Adrenal gland (tissue), 12 donors: ENCODE measurements around the gene PARP6. TPM values are rescaled to one million over a fixed set of nuclear protein-coding genes. Genes with fewer than 3 reads are reported as not detected.
A peak's percentile ranks its signal among the peaks of the same experiment; 100 is the strongest.

Source experiments
- DNase-seq, 7 donors: peaks; one replicate each; pipeline ENCODE4 v3.0.0-alpha.2; 2019 to 2020
- H3K27ac ChIP-seq, 5 donors: fragments of 200-600 bp; sonication (generic) in 4 of 5; 1 replicate in 3 of 5; 2 replicates in 2 of 5; pipeline versions ENCODE4 v1.5.1 to v1.8.0; 2016 to 2020; ENCODE audit warnings: mild to moderate bottlenecking in 1 of 5
- H3K27me3 ChIP-seq: fragments of 200-600 bp; 2 replicates; pipeline ENCODE4 v1.8.0; 2021
- H3K36me3 ChIP-seq, 2 donors: fragments of 200-600 bp; replicated peaks in 1 of 2; 1 replicate in 1 of 2; 2 replicates in 1 of 2; pipeline versions ENCODE4 v1.5.1 to v1.8.0; 2018 to 2022
- H3K4me1 ChIP-seq, 2 donors: fragments of 200-600 bp; replicated peaks in 1 of 2; 1 replicate in 1 of 2; 2 replicates in 1 of 2; pipeline versions ENCODE4 v1.5.1 to v1.8.0; 2018 to 2021
- H3K4me3 ChIP-seq, 4 donors: fragments of 200-600 bp; sonication (generic) in 3 of 4; one replicate each; pipeline ENCODE4 v1.5.1; 2016 to 2018
- H3K9me3 ChIP-seq, 3 donors: fragments of 200-600 bp; sonication (generic) in 1 of 3; replicated peaks in 1 of 3; 1 replicate in 2 of 3; 2 replicates in 1 of 3; pipeline versions ENCODE4 v1.5.1 to v1.8.0; 2016 to 2021
- CTCF ChIP-seq, 6 experiments: fragments of 450-650 bp in 4 of 6; fragments of 200-600 bp in 2 of 6; sonication (generic) in 1 of 6; IDR thresholded peaks; 1 replicate in 5 of 6; 2 replicates in 1 of 6; pipeline versions ENCODE4 v1.5.1 to v1.8.0; 2016 to 2021; ENCODE audit warnings: antibody characterized with exemption in 6 of 6, mild to moderate bottlenecking in 2 of 6, moderate library complexity in 1 of 6
- POLR2A ChIP-seq, 2 donors: fragments of 450-650 bp; IDR thresholded peaks; one replicate each; pipeline ENCODE4 v1.6.1; 2017; ENCODE audit warnings: antibody characterized with exemption in 2 of 2, mild to moderate bottlenecking in 2 of 2, moderate library complexity in 1 of 2
- WGBS, 4 donors: extraction: QIAGEN DNeasy Blood & Tissue Kit in 2 of 4; methylation state at CpG; one replicate each; pipeline versions ENCODE4 v1.1.5 to v1.1.7; 2013 to 2017; 5-methylcytosine and 5-hydroxymethylcytosine counted together
- intact Hi-C, 2 donors: fragments of 100-400 bp; cut with DNase I; formaldehyde crosslinking; loops; one replicate each; pipeline versions ENCODE4 v1.14.1 to v1.15.0; 2022 to 2023
- polyA plus RNA-seq, 3 donors: library from polyadenylated mRNA; stranded (reverse); fragments of 200-250 nt in 2 of 3; fragments of 350-450 nt in 1 of 3; fragmentation: Illumina TruSeq in 1 of 3; extraction: RNeasy Lipid Tissue Mini Kit (QIAGEN cat#74804) in 1 of 3; gene quantifications; one replicate each; pipeline ENCODE4 v1.2.3, GENCODE V29; 2013 to 2014
- total RNA-seq, 9 donors: library from RNA; depleted of rRNA in 4 of 9; stranded (reverse); fragments of >200 nt in 4 of 9; fragments of 120-200 nt in 1 of 9; fragmentation: NEBNext Ultra II Directional in 1 of 9; extraction: Animal tissue kit (Norgen Biotek cat#: 25700) in 1 of 9; gene quantifications; one replicate each; pipeline versions ENCODE4 v1.1.0 to v1.2.4, GENCODE V29; 2013 to 2023
- donor health status: healthy with polysubstance abuse.
- donor health status: Bipolar disorder and iron deficiency.
- donor health status: DM: yes; HTN: yes; CAD: no.
- donor health status: DM: no; HTN: no; CAD: no.
- donor health status: DM: no; HTN: no; CAD: no.
- donor health status: DM: yes; HTN: yes; CAD: no.

Gene PARP6
- total and polyA plus RNA-seq, 12 donors = 37.4 to 464 (median 72.9) TPM

GRCh38 chr15:72205273-72205672 lies 67.1 kb downstream of the PARP6 start:
- H3K4me3 ChIP-seq = no peak overlapping the region
- no peak overlapping the region for H3K27ac ChIP-seq
- H3K36me3 ChIP-seq = peaks cover 0 to 100% of the 10 kb centered on the region in 2 donors
- H3K4me1 ChIP-seq = peaks cover 0 to 27% of the 10 kb centered on the region in 2 donors
- H3K9me3 ChIP-seq = no peaks in the 10 kb centered on the region
- no peaks in the 10 kb centered on the region for H3K27me3 ChIP-seq
- no peak for DNase-seq
- TF ChIP-seq POLR2A (IDR thresholded peaks at IDR 0.05) = no peak
- TF ChIP-seq CTCF (IDR thresholded peaks at IDR 0.05) = no peak
- 86 to 92% (median 88%) methylated on average over 2 of the region's 2 CpGs for WGBS, 4 donors
- intact Hi-C loops = no loop called here

DNA sequence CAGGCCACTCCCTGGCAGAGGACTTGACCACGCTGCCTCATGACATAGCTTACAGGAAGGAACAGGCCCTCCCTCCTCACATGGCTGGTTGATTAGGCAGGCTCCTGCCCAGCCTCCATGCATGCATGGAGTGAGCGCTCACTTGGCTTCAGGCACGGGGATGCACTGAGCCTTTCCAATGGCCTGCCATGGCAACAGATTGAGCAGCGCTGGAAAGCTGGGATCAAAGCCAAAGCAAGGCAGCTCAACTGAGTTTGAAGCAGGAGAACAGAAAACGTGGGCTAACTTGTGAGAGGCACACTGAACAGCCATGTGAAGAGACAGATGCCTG lies 68.9 kb downstream of the PARP6 start:
- H3K27ac ChIP-seq = peak overlapping the region in 3 of 5 donors; percentile 62 to 80 (median 78)
- no peak overlapping the region for H3K4me3 ChIP-seq
- H3K27me3 ChIP-seq = no peaks in the 10 kb centered on the region
- DNase-seq = peak; percentile 73 to 94 (median 89)
- WGBS, 4 donors = 28 to 60% (median 34%) methylated on average over 4 to 5 of the region's 5 CpGs
- intact Hi-C loops = loop anchor here in 1 of 2 donors (5.0 kb wide), 1 partner anchor 49 kb away; no protein-coding TSS in a partner anchor
- H3K4me1 ChIP-seq = peaks cover 0 to 33% of the 10 kb centered on the region in 2 donors
- no peaks in the 10 kb centered on the region for H3K9me3 ChIP-seq
- TF ChIP-seq CTCF (IDR thresholded peaks at IDR 0.05) (no peak), POLR2A (IDR thresholded peaks at IDR 0.05) (no peak)
- peaks cover 0 to 100% of the 10 kb centered on the region in 2 donors for H3K36me3 ChIP-seq

DNA sequence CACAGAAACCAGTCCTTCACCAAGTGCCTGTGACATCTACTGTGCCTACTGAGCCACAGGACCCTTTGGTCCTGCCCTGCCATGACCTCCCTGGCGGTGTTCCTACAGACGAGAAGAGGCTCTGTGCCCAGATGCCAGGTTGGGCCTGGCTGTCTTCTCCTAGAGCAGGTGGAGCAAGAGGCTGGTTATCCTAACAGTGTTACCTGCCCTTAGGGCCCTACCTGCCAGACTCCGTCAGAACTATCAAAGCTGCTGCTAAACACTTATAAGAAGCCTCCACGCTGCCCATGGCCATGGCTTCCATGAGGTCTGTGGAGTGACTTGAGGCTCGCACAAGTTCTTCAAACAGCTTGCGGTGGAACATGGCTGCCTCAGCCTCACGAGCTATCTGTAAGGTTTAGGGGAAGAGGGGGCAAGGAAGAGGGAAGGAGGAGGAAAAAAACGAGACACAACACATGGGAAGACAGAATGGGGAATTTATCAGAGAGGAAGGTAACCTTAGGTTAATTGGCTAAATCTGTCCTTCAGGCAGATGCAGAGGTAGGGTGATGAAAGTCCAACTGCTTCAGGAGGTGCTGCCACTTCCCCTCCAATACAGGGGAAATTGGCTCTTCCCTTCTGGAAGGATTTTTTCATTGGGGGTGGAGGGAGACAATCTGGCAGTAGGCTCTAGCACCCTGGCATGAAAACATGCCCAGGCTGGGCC lies 69.4 kb downstream of the PARP6 start:
- no peak for DNase-seq
- WGBS, 4 donors = 82 to 87% (median 85%) methylated on average over 8 of the region's 8 CpGs
- Histone ChIP-seq H3K4me1 (peaks cover 0 to 33% of the 10 kb centered on the region in 2 donors), H3K9me3 (no peaks in the 10 kb centered on the region), H3K27me3 (no peaks in the 10 kb centered on the region), H3K36me3 (peaks cover 0 to 97% of the 10 kb centered on the region in 2 donors), H3K4me3 (no peak overlapping the region), H3K27ac (peak overlapping the region in 3 of 5 donors; percentile 62 to 80 (median 78))
- TF ChIP-seq POLR2A (IDR thresholded peaks at IDR 0.05) (no peak), CTCF (IDR thresholded peaks at IDR 0.05) (no peak)
- intact Hi-C loops = loop anchor here in 1 of 2 donors (5.0 kb wide), 1 partner anchor 49 kb away; no protein-coding TSS in a partner anchor

DNA sequence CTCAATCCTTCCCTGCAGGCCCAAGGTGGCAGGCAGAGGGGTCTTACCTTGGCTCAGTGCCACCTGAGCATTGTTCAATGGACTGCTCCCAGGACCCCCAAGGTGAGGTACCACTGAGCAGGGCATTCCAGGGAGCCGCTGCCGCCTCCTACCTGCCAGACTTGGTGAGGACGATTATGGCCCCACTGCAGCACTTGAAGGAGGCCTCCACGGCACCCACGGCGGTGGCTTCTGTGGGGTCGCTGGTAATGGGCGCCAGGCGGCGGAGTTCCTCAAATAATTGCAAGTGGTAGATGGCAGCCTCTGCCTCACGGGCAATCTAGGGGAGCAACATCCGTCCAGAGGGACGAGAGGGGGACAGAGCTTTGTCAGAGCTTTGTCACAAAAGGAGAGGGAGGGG lies 70.1 kb downstream of the PARP6 start:
- Histone ChIP-seq H3K4me3 (no peak overlapping the region), H3K27me3 (no peaks in the 10 kb centered on the region), H3K36me3 (peaks cover 0 to 91% of the 10 kb centered on the region in 2 donors), H3K27ac (peak overlapping the region in 3 of 5 donors; percentile 62 to 80 (median 78)), H3K4me1 (peaks cover 0 to 33% of the 10 kb centered on the region in 2 donors), H3K9me3 (no peaks in the 10 kb centered on the region)
- 84 to 93% (median 90%) methylated on average over 7 to 13 of the region's 13 CpGs for WGBS, 4 donors
- TF ChIP-seq POLR2A (IDR thresholded peaks at IDR 0.05) (no peak), CTCF (IDR thresholded peaks at IDR 0.05) (no peak)
- peak in 1 of 7 donors; percentile 34 for DNase-seq
- intact Hi-C loops = loop anchor here in 1 of 2 donors (5.0 kb wide), 1 partner anchor 50 kb away; no protein-coding TSS in a partner anchor
